ENCODE data around the gene ANKRD13D. TPM values are rescaled to one million over a fixed set of nuclear protein-coding genes. Genes with fewer than 3 reads are reported as not detected.

ANKRD13D gene
- total RNA-seq, 1 donor from 2014 or later: 76.0 TPM

DNA sequence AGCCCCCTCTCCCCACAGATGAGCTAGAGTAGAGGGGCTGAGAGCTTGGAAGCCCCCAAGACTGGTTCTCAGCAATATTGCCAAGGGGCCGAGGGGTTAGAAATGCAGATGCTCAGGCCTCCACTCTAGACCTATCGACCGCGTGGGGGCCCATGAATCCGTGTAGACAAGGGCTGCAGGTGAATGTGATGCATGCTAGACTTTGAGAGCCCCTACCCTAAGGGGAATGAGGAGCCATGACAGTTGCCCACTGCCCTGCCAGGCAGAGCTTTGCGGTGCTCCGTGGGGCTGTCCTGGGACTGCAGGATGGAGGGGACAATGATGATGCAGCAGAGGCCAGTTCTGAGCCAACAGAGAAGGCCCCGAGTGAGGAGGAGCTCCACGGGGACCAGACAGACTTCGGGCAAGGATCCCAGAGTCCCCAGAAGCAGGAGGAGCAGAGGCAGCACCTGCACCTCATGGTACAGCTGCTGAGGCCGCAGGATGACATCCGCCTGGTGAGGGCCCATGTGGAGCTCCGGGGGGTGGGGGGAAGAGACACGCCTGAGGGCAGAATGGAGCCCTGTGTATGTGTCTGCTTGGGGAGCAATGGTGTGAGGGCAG is 15.5 kb downstream of the ANKRD13D start:
- no peaks in the 10 kb centered on the region for H3K36me3 Mint-ChIP-seq (ENCODE audit: insufficient read depth)
- H3K9me3 Mint-ChIP-seq (ENCODE audit: low read depth): no peaks in the 10 kb centered on the region
- H3K27ac Mint-ChIP-seq: no peak overlapping the region
- TF ChIP-seq, protein P1, sequence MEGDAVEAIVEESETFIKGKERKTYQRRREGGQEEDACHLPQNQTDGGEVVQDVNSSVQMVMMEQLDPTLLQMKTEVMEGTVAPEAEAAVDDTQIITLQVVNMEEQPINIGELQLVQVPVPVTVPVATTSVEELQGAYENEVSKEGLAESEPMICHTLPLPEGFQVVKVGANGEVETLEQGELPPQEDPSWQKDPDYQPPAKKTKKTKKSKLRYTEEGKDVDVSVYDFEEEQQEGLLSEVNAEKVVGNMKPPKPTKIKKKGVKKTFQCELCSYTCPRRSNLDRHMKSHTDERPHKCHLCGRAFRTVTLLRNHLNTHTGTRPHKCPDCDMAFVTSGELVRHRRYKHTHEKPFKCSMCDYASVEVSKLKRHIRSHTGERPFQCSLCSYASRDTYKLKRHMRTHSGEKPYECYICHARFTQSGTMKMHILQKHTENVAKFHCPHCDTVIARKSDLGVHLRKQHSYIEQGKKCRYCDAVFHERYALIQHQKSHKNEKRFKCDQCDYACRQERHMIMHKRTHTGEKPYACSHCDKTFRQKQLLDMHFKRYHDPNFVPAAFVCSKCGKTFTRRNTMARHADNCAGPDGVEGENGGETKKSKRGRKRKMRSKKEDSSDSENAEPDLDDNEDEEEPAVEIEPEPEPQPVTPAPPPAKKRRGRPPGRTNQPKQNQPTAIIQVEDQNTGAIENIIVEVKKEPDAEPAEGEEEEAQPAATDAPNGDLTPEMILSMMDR (IDR thresholded peaks at IDR 0.05; ENCODE audit: unreplicated experiment): no peak
- peak overlapping the region; percentile 67 for H3K4me3 Mint-ChIP-seq (ENCODE audit: low read depth)
- no peak for DNase-seq (ENCODE audit: low spot score, unreplicated experiment)
- H3K4me1 Mint-ChIP-seq (ENCODE audit: low read depth): peaks cover 10% of the 10 kb centered on the region
- no peaks in the 10 kb centered on the region for H3K27me3 Mint-ChIP-seq

DNA sequence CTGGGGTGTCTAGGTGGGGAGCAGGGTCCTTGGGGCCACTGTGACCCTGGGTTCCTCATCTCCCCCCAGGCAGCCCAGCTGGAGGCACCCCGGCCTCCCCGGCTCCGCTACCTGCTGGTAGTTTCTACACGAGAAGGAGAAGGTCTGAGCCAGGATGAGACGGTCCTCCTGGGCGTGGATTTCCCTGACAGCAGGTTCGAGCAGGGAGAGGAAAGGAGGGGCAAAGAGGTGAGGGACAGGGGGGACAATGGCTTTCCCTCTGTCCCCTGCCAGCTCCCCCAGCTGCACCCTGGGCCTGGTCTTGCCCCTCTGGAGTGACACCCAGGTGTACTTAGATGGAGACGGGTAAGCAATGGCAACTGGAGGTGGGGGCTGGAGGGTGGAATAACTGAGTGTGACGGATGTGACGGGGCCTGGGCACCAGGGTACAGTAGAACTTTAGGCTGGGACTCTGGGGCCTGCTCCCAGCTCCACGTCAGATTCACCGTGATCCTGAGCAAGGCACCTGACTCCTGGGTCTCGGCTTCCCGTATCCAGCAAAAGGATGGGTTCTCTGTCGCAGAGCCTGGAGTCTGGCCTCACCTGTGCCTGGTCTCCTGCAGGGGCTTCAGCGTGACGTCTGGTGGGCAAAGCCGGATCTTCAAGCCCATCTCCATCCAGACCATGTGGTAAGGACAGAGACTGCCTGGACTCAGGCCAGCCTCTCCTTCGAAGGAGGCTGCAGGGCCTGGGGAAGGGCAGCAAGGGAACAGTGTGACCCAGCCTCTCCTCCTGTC is 17.9 kb downstream of the ANKRD13D start:
- Mint-ChIP-seq H3K4me1 (ENCODE audit: low read depth) (peaks cover 10% of the 10 kb centered on the region), H3K9me3 (ENCODE audit: low read depth) (no peaks in the 10 kb centered on the region)

GRCh38 chr11:67307545-67308001 is 18.5 kb downstream of the ANKRD13D start:
- Mint-ChIP-seq H3K4me3 (ENCODE audit: low read depth) (no peak overlapping the region), H3K36me3 (ENCODE audit: insufficient read depth) (no peaks in the 10 kb centered on the region), H3K9me3 (ENCODE audit: low read depth) (no peaks in the 10 kb centered on the region), H3K27me3 (no peaks in the 10 kb centered on the region), H3K4me1 (ENCODE audit: low read depth) (peaks cover 8% of the 10 kb centered on the region), H3K27ac (no peak overlapping the region)
- TF ChIP-seq, protein P1 (IDR thresholded peaks at IDR 0.05; ENCODE audit: unreplicated experiment): no peak
- DNase-seq (ENCODE audit: low spot score, unreplicated experiment): no peak

More for the DNA sequence above, 17.9 kb downstream of the ANKRD13D start:
- Mint-ChIP-seq H3K36me3 (ENCODE audit: insufficient read depth) (no peaks in the 10 kb centered on the region), H3K27ac (no peak overlapping the region), H3K27me3 (no peaks in the 10 kb centered on the region), H3K4me3 (ENCODE audit: low read depth) (no peak overlapping the region)
- no peak for DNase-seq (ENCODE audit: low spot score, unreplicated experiment)
- TF ChIP-seq, protein P1 (IDR thresholded peaks at IDR 0.05; ENCODE audit: unreplicated experiment): no peak

DNA sequence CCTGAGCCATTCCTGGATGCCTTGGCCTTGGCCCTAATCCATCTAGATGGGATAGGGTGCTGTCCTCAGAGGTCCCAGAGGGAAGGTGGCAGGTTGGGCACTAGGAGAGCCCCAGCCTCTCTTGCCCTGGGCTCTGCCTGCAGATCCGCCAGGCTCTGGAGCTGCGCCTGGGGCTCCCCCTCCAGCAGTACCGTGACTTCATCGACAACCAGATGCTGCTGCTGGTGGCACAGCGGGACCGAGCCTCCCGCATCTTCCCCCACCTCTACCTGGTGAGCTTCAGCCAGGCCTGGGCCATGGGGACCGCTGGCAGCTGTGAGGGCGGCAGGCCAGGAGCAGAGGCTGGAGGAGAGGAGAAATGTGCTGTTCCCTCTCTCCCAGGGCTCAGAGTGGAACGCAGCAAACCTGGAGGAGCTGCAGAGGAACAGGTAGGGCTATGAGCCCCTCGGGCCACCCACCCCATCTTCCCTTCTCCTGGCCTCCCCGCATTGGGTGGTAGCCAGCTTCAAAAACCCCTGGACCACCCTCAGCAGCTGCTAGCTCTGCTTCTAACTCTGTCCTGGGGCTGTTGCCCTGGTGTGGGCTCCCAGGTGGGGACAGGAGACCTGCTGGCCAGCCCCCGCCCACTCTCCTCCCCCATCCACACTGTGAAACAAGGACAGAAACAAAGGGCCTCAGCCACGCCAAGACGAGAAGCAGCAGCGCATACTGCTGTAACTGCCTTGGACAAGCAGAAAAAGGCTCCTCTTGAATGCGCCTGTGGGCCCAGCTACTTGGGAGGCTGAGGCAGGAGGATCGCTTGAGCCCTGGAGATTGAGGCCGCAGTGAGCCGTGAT is 19.1 kb downstream of the ANKRD13D start:
- DNase-seq (ENCODE audit: low spot score, unreplicated experiment): no peak
- TF ChIP-seq, protein P1 (IDR thresholded peaks at IDR 0.05; ENCODE audit: unreplicated experiment): no peak
- no peak overlapping the region for H3K4me3 Mint-ChIP-seq (ENCODE audit: low read depth)
- no peaks in the 10 kb centered on the region for H3K27me3 Mint-ChIP-seq
- H3K4me1 Mint-ChIP-seq (ENCODE audit: low read depth): peaks cover 6% of the 10 kb centered on the region
- no peak overlapping the region for H3K27ac Mint-ChIP-seq
- no peaks in the 10 kb centered on the region for H3K36me3 Mint-ChIP-seq (ENCODE audit: insufficient read depth)
- H3K9me3 Mint-ChIP-seq (ENCODE audit: low read depth): no peaks in the 10 kb centered on the region

DNA sequence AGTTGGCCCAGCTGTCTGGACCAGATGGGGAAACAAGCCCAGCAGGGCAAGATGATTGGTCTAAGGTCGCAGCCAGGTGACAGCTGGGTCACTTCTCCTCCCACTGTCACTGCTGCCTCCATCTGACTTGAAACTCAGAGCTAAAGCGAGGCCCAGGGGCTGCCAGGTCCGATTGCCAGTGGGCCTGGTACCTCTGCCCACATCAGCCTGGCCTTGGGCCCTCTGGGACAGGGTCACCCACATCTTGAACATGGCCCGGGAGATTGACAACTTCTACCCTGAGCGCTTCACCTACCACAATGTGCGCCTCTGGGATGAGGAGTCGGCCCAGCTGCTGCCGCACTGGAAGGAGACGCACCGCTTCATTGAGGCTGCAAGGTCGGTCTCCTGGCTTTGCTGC is 20.1 kb downstream of the ANKRD13D start:
- TF ChIP-seq, protein P1 (IDR thresholded peaks at IDR 0.05; ENCODE audit: unreplicated experiment): no peak
- no peaks in the 10 kb centered on the region for H3K36me3 Mint-ChIP-seq (ENCODE audit: insufficient read depth)
- no peaks in the 10 kb centered on the region for H3K9me3 Mint-ChIP-seq (ENCODE audit: low read depth)
- no peaks in the 10 kb centered on the region for H3K27me3 Mint-ChIP-seq
- peaks cover 6% of the 10 kb centered on the region for H3K4me1 Mint-ChIP-seq (ENCODE audit: low read depth)
- H3K27ac Mint-ChIP-seq: no peak overlapping the region
- no peak for DNase-seq (ENCODE audit: low spot score, unreplicated experiment)
- H3K4me3 Mint-ChIP-seq (ENCODE audit: low read depth): no peak overlapping the region

Measured in progenitor cell of endocrine pancreas (in vitro differentiated cells).